Measurements from ENCODE around the gene C20orf96.

- TF ChIP-seq SP1 (IDR thresholded peaks at IDR 0.05) (no peak; the same call in 1 of the 2 replicates), FOXM1 (IDR thresholded peaks at IDR 0.05; ENCODE audit: borderline replicate concordance) (peak; percentile 52; the same call in 1 of the 2 replicates), TARDBP (IDR thresholded peaks at IDR 0.05) (no peak), BHLHE40 (IDR thresholded peaks at IDR 0.05; ENCODE audit: borderline replicate concordance) (no peak), CTBP1 (IDR thresholded peaks at IDR 0.05; ENCODE audit: borderline replicate concordance) (peak; percentile 41; the same call in 1 of the 2 replicates), FOXA1 (IDR thresholded peaks at IDR 0.05) (no peak), L3MBTL2 (conservative IDR thresholded peaks at IDR 0.05) (peak; percentile 45), ELF4 (IDR thresholded peaks at IDR 0.05) (no peak), NFRKB (IDR thresholded peaks at IDR 0.05) (no peak), ZNF384 (IDR thresholded peaks at IDR 0.05) (no peak), SUZ12 (IDR thresholded peaks at IDR 0.05) (no peak), HDGF (IDR thresholded peaks at IDR 0.05; ENCODE audit: borderline replicate concordance) (no peak)
Measured at GRCh38 chr20:327186-328026, 36.9 kb upstream of the C20orf96 start.
